ENCODE results near the gene PBXIP1. TPM values are rescaled to one million over a fixed set of nuclear protein-coding genes. Genes with fewer than 3 reads are reported as not detected.

Gene PBXIP1
- total RNA-seq (2014; rRNA removed) = 94.5 and 141 TPM in 2 replicates
- 60.8 TPM for polyA plus RNA-seq (2012)

GRCh38 chr1:154955718-154956543 lies at the start of gene PBXIP1:
TSS of gene PBXIP1 (minus strand) at chr1:154956099. CDS start at chr1:154953721, 2,378 bp downstream.
- peak; percentile 93 for DNase-seq (ENCODE audit: low read depth)

GRCh38 chr1:155005076-155006011 lies 49.4 kb upstream of the PBXIP1 start:
- peak; percentile 59 for DNase-seq (ENCODE audit: low read depth)

- peak; percentile 65 for DNase-seq (ENCODE audit: low read depth)
Measured at GRCh38 chr1:155004352-155005075, 48.6 kb upstream of the PBXIP1 start.

- DNase-seq (ENCODE audit: low read depth) = peak; percentile 72
Measured at GRCh38 chr1:155003766-155004351, 48.0 kb upstream of the PBXIP1 start.

- DNase-seq (ENCODE audit: low read depth) = no peak
Measured at GRCh38 chr1:155003227-155003765, 47.4 kb upstream of the PBXIP1 start.

- DNase-seq (ENCODE audit: low read depth) = no peak
Measured at GRCh38 chr1:155002464-155003226, 46.7 kb upstream of the PBXIP1 start, which contains the start of gene ZBTB7B. TSS of gene ZBTB7B (plus strand) at chr1:155002802. CDS start at chr1:155014661, 11,859 bp downstream.

- peak; percentile 98 for DNase-seq (ENCODE audit: low read depth)
Measured at GRCh38 chr1:155001675-155002463, 46.0 kb upstream of the PBXIP1 start.

GRCh38 chr1:155001425-155001674 lies 45.5 kb upstream of the PBXIP1 start:
- DNase-seq (ENCODE audit: low read depth) = no peak

GRCh38 chr1:155000726-155001424 lies 45.0 kb upstream of the PBXIP1 start:
- peak; percentile 86 for DNase-seq (ENCODE audit: low read depth)

GRCh38 chr1:155000411-155000725 lies 44.5 kb upstream of the PBXIP1 start:
- DNase-seq (ENCODE audit: low read depth) = no peak

- no peak for DNase-seq (ENCODE audit: low read depth)
Measured at GRCh38 chr1:154999571-155000410, 43.9 kb upstream of the PBXIP1 start.

GRCh38 chr1:154998818-154999570 lies 43.1 kb upstream of the PBXIP1 start:
- DNase-seq (ENCODE audit: low read depth) = peak; percentile 68

- DNase-seq (ENCODE audit: low read depth) = no peak
Measured at GRCh38 chr1:154998201-154998780, 42.4 kb upstream of the PBXIP1 start.

GRCh38 chr1:154996966-154997701 lies 41.2 kb upstream of the PBXIP1 start:
- no peak for DNase-seq (ENCODE audit: low read depth)

GRCh38 chr1:154995301-154995983 lies 39.5 kb upstream of the PBXIP1 start:
- peak; percentile 76 for DNase-seq (ENCODE audit: low read depth)

- DNase-seq (ENCODE audit: low read depth) = no peak
Measured at GRCh38 chr1:154994591-154994990, 38.7 kb upstream of the PBXIP1 start.
